ENCODE data around the gene COBL. TPM values are rescaled to one million over a fixed set of nuclear protein-coding genes. Genes with fewer than 3 reads are reported as not detected.

The COBL gene
- total RNA-seq, 2 donors from 2014 or later = 1.4 to 1.6 TPM

DNA sequence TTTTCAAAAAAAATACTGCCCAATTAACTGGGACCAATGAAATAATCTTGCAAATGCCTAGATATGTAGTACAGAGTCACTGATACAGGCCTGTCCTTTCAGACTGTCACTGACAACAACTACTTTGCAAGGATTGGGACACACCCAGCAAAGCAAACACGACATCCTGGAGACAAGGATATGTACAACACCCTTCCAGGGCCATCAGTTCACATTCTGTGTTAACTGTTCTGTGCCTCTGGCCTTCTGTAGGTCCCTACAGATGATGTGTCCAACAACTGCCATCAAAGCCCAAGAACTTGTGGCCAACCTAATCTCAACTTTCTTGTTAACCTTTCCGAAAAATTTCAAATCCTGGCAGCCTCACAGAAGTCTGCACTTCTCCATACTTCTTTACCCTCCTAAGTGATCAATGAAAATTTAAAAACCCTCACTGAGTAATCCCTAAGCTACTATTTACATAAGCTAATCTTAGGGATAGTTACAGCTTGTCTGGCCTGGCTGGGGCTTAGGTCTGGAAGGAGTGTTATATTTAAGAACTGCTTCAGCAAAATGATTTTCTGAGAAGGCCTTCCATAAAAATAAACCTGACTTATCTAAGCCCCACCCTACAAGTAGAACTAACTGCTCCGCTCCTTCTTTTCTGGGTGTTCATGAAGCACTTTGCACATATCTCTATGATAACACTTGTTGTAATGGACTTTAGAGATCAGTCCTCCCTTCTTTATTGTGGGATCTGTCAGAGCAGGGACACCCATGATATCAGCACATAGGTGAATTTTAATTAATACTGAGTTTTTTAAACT, 21.0 kb downstream of the COBL start:
- no peak for ATAC-seq (ENCODE audit: insufficient number of reproducible peaks, low FRiP score, low read depth)
- no peaks in the 10 kb centered on the region for H3K4me1 ChIP-seq (ENCODE audit: control insufficient read depth in 1 of 2, low read depth in 2 of 2)
- TF ChIP-seq, protein P1, sequence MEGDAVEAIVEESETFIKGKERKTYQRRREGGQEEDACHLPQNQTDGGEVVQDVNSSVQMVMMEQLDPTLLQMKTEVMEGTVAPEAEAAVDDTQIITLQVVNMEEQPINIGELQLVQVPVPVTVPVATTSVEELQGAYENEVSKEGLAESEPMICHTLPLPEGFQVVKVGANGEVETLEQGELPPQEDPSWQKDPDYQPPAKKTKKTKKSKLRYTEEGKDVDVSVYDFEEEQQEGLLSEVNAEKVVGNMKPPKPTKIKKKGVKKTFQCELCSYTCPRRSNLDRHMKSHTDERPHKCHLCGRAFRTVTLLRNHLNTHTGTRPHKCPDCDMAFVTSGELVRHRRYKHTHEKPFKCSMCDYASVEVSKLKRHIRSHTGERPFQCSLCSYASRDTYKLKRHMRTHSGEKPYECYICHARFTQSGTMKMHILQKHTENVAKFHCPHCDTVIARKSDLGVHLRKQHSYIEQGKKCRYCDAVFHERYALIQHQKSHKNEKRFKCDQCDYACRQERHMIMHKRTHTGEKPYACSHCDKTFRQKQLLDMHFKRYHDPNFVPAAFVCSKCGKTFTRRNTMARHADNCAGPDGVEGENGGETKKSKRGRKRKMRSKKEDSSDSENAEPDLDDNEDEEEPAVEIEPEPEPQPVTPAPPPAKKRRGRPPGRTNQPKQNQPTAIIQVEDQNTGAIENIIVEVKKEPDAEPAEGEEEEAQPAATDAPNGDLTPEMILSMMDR (IDR thresholded peaks at IDR 0.05) = no peak
- no peak for DNase-seq (ENCODE audit: low spot score)
- H3K9me3 ChIP-seq = no peaks in the 10 kb centered on the region
- H3K27ac ChIP-seq = no peak overlapping the region
- no peak overlapping the region for H3K4me3 ChIP-seq
- H3K36me3 ChIP-seq = no peaks in the 10 kb centered on the region
- H3K27me3 ChIP-seq (replicated peaks; ENCODE audit: insufficient read depth) = no peaks in the 10 kb centered on the region

DNA sequence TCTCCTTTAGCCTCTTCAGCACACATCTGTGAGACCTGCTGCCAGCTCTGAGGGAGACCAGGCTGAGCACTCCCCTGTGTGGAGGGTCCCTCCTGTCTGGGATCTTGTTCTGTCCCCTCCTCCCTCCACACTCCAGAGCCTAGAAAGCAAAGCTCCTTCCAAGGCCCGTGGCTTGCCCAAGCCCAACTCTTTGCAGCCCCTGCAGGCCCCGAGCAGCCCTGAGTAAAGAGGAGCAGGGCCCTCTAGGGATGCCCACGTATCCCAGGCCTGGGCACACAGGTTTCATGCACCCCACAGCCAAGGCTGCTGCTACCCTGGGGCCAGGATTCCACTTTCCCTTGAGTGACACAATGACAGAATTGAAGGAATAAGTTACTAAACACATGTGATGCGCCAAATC, 24.0 kb downstream of the COBL start:
- no peak overlapping the region for H3K4me3 ChIP-seq
- ATAC-seq (ENCODE audit: insufficient number of reproducible peaks, low FRiP score, low read depth) (no peak), DNase-seq (ENCODE audit: low spot score) (no peak)
- TF ChIP-seq, protein P1 (IDR thresholded peaks at IDR 0.05) = no peak
- no peaks in the 10 kb centered on the region for H3K9me3 ChIP-seq
- H3K27ac ChIP-seq = no peak overlapping the region
- no peaks in the 10 kb centered on the region for H3K36me3 ChIP-seq
- no peaks in the 10 kb centered on the region for H3K27me3 ChIP-seq (replicated peaks; ENCODE audit: insufficient read depth)
- no peaks in the 10 kb centered on the region for H3K4me1 ChIP-seq (ENCODE audit: control insufficient read depth in 1 of 2, low read depth in 2 of 2)

GRCh38 chr7:51290702-51291540, 25.7 kb downstream of the COBL start:
- Histone ChIP-seq H3K36me3 (no peaks in the 10 kb centered on the region), H3K4me1 (ENCODE audit: control insufficient read depth in 1 of 2, low read depth in 2 of 2) (no peaks in the 10 kb centered on the region), H3K9me3 (no peaks in the 10 kb centered on the region), H3K27ac (no peak overlapping the region), H3K4me3 (no peak overlapping the region), H3K27me3 (replicated peaks; ENCODE audit: insufficient read depth) (no peaks in the 10 kb centered on the region)
- ATAC-seq (ENCODE audit: insufficient number of reproducible peaks, low FRiP score, low read depth) = no peak
- DNase-seq (ENCODE audit: low spot score) = no peak
- TF ChIP-seq, protein P1 (IDR thresholded peaks at IDR 0.05) = no peak

- TF ChIP-seq, protein P1 (IDR thresholded peaks at IDR 0.05) = no peak
- H3K36me3 ChIP-seq = no peaks in the 10 kb centered on the region
- no peak for DNase-seq (ENCODE audit: low spot score)
- H3K9me3 ChIP-seq = no peaks in the 10 kb centered on the region
- H3K27me3 ChIP-seq (replicated peaks; ENCODE audit: insufficient read depth) = no peaks in the 10 kb centered on the region
- no peak overlapping the region for H3K4me3 ChIP-seq
- H3K27ac ChIP-seq = no peak overlapping the region
- H3K4me1 ChIP-seq (ENCODE audit: control insufficient read depth in 1 of 2, low read depth in 2 of 2) = no peaks in the 10 kb centered on the region
- no peak for ATAC-seq (ENCODE audit: insufficient number of reproducible peaks, low FRiP score, low read depth)
Observed at GRCh38 chr7:51290304-51290637, 26.3 kb downstream of the COBL start.

DNA sequence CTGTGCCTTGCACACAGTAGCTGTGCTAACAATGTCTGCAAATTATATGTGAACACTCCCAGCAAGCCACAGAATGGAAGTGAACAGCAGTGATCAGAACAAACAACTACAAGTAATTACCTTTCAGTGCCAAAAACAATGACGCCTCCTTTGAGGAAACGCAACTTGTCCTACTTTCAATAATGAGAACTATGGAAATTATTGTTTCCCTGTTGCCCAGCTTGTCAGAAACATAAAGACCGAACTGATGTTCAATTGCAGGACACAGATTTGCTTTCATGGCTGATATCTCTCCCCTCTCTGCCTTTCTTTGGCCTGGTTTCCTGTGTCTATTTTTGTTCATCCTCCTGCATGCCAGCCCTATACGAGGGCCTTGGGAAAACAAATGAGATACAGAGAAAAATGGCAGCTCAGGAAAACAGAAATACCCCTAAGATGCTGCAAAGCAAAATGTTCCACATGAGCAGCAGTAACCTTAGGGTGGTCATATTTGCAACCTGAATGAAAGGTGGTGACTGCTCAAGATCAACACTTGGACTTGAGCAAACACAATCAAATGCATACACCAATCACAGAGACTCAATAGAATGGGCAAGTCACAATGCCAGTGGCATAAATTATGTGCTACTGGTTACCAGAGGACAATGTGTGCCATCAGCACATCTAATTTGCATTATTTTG, 26.8 kb downstream of the COBL start:
- Histone ChIP-seq H3K9me3 (no peaks in the 10 kb centered on the region), H3K36me3 (no peaks in the 10 kb centered on the region), H3K27me3 (replicated peaks; ENCODE audit: insufficient read depth) (no peaks in the 10 kb centered on the region), H3K4me1 (ENCODE audit: control insufficient read depth in 1 of 2, low read depth in 2 of 2) (no peaks in the 10 kb centered on the region), H3K4me3 (no peak overlapping the region), H3K27ac (no peak overlapping the region)
- TF ChIP-seq, protein P1 (IDR thresholded peaks at IDR 0.05) = no peak
- DNase-seq (ENCODE audit: low spot score) (no peak), ATAC-seq (ENCODE audit: insufficient number of reproducible peaks, low FRiP score, low read depth) (no peak)

Measured in thoracic aorta (tissue), 2 donors.